Endothelial cell of umbilical vein (primary cell): ENCODE measurements around the gene HEXIM1. TPM values are rescaled to one million over a fixed set of nuclear protein-coding genes. Genes with fewer than 3 reads are reported as not detected.

Experiments
- BruUV-seq: library from RNA; stranded (reverse); fragments of 400-500 nt; replicated peaks from 2 replicates; lab custom pipeline; 2021; lab: Mats Ljungman, UMichigan
- CTCF ChIA-PET: fragments of 300-600, 350-600 bp; sonication (Branson Sonifier 250); formaldehyde crosslinking; loops from one replicate; lab custom pipeline; 2021; ENCODE audit warnings: antibody characterized with exemption, inconsistent platforms; lab: Charles Lee
- POLR2A ChIA-PET: fragments of 300-600, 350-600 bp; sonication (Branson Sonifier 250); formaldehyde crosslinking; loops from one replicate; lab custom pipeline; 2021; ENCODE audit warnings: antibody characterized with exemption, inconsistent platforms; lab: Charles Lee
- DNase-seq: peaks from one replicate; pipeline ENCODE4 v3.0.0-alpha.2; 2011; ENCODE audit warnings: low read depth, low spot score
- FAIRE-seq: peaks from 2 replicates; lab custom pipeline; 2011; peaks lifted over from hg19 to GRCh38; lab: Jason Lieb, UNC
- H2AFZ ChIP-seq: 2 replicates; pipeline ENCODE4 v1.6.0; 2012; ENCODE audit warnings: low read depth, low read length, control low read depth, inconsistent platforms
- H3K27ac ChIP-seq: 2 replicates; pipeline ENCODE4 v1.5.1; 2011; ENCODE audit warnings: low read depth, mild to moderate bottlenecking, control low read depth, low read length, moderate library complexity; ENCODE audit not compliant: insufficient read depth
- H3K27me3 ChIP-seq, 2 experiments: 2 replicates each; pipeline versions ENCODE4 v1.6.0 to v1.6.1; 2011; ENCODE audit warnings: low read length in 2 of 2, mixed read lengths in 1 of 2; ENCODE audit not compliant: control insufficient read depth in 2 of 2, insufficient read depth in 2 of 2
- H3K36me3 ChIP-seq, 2 experiments: 2 replicates in 1 of 2; 3 replicates in 1 of 2; pipeline ENCODE4 v1.5.1; 2011; ENCODE audit warnings: low read length in 2 of 2, mild to moderate bottlenecking in 1 of 2, moderate library complexity in 1 of 2; ENCODE audit not compliant: control insufficient read depth in 2 of 2, insufficient read depth in 2 of 2; ENCODE audit errors: extremely low read depth in 1 of 2
- H3K4me1 ChIP-seq: 3 replicates; pipeline ENCODE4 v1.5.1; 2011; ENCODE audit warnings: mild to moderate bottlenecking, low read length; ENCODE audit not compliant: control insufficient read depth, insufficient read depth; ENCODE audit errors: extremely low read depth
- H3K4me2 ChIP-seq: 2 replicates; pipeline ENCODE4 v1.6.1; 2011; ENCODE audit warnings: low read length, control low read depth, mixed read lengths; ENCODE audit not compliant: insufficient read depth
- H3K4me3 ChIP-seq, 3 experiments: fragments of 200-600 bp in 1 of 3; sonication (generic), shearing (Covaris generic) in 1 of 3; replicated peaks in 1 of 3; 2 replicates each; pipeline ENCODE4 v1.5.1; 2011 to 2016; ENCODE audit warnings: control low read depth in 3 of 3, low read length in 3 of 3, mild to moderate bottlenecking in 2 of 3, inconsistent platforms in 1 of 3, low read depth in 1 of 3, moderate library complexity in 1 of 3; ENCODE audit not compliant: insufficient read depth in 1 of 3
- H3K79me2 ChIP-seq: 2 replicates; pipeline ENCODE4 v1.6.0; 2012; ENCODE audit warnings: low read length, inconsistent platforms; ENCODE audit not compliant: control insufficient read depth, insufficient read depth
- H3K9ac ChIP-seq: replicated peaks from 2 replicates; pipeline ENCODE3; 2011; ENCODE audit warnings: low read length, control low read depth; ENCODE audit not compliant: insufficient read depth; ENCODE audit errors: extremely low read depth
- H3K9me1 ChIP-seq: replicated peaks from 3 replicates; pipeline ENCODE4 v1.6.0; 2011; ENCODE audit warnings: mild to moderate bottlenecking, low read length; ENCODE audit not compliant: control insufficient read depth, insufficient read depth; ENCODE audit errors: extremely low read depth
- H3K9me3 ChIP-seq: replicated peaks from 2 replicates; pipeline ENCODE4 v1.5.1; 2012; ENCODE audit warnings: low read length, inconsistent platforms; ENCODE audit not compliant: control insufficient read depth, insufficient read depth
- H4K20me1 ChIP-seq: replicated peaks from 2 replicates; pipeline ENCODE3; 2011; ENCODE audit warnings: mild to moderate bottlenecking, low read length; ENCODE audit not compliant: control insufficient read depth, insufficient read depth; ENCODE audit errors: extremely low read depth
- CTCF ChIP-seq, 2 donors: IDR thresholded peaks; 1 replicate in 1 of 2; 2 replicates in 1 of 2; pipeline ENCODE4 v1.5.1; 2011; ENCODE audit warnings: low read length in 2 of 2, mild to moderate bottlenecking in 2 of 2, moderate library complexity in 2 of 2, control low read depth in 1 of 2, inconsistent platforms in 1 of 2, low read depth in 1 of 2; ENCODE audit not compliant: insufficient read depth in 1 of 2; ENCODE audit errors: extremely low read depth in 1 of 2
- EZH2 ChIP-seq: IDR thresholded peaks from 2 replicates; pipeline ENCODE4 v1.6.1; 2012; ENCODE audit warnings: borderline replicate concordance, low read depth, mild to moderate bottlenecking, moderate library complexity, low read length, inconsistent platforms; ENCODE audit not compliant: severe bottlenecking
- FOS ChIP-seq: IDR thresholded peaks from 2 replicates; pipeline ENCODE4 v1.6.1; 2011; ENCODE audit warnings: mild to moderate bottlenecking, low read length, moderate library complexity, borderline replicate concordance; ENCODE audit not compliant: insufficient read depth
- GATA2 ChIP-seq: IDR thresholded peaks from 2 replicates; pipeline ENCODE4 v1.7.0; 2011; ENCODE audit warnings: low read depth, mild to moderate bottlenecking, moderate library complexity, mixed read lengths, low read length; ENCODE audit not compliant: insufficient read length, insufficient read depth
- JUN ChIP-seq: IDR thresholded peaks from 2 replicates; pipeline ENCODE4 v1.6.1; 2011; ENCODE audit warnings: borderline replicate concordance, low read depth; ENCODE audit not compliant: insufficient read length, insufficient read depth
- MAX ChIP-seq: IDR thresholded peaks from 2 replicates; pipeline ENCODE4 v1.6.1; 2011; ENCODE audit not compliant: insufficient read depth, insufficient read length
- MYC ChIP-seq: IDR thresholded peaks from one replicate; pipeline ENCODE4 v1.6.1; 2011; ENCODE audit warnings: mild to moderate bottlenecking, low read depth, low read length
- POLR2A ChIP-seq: IDR thresholded peaks from 2 replicates; pipeline ENCODE4 v1.6.1; 2012; ENCODE audit warnings: low read depth, mild to moderate bottlenecking, control low read depth, low read length
- POLR2AphosphoS5 ChIP-seq: IDR thresholded peaks from 2 replicates; pipeline ENCODE4 v1.6.1; 2012; ENCODE audit warnings: low read depth, mild to moderate bottlenecking, control low read depth, low read length, moderate library complexity; ENCODE audit not compliant: insufficient read depth
- dilution Hi-C: fragments of 300-500 bp; cut with MboI; formaldehyde crosslinking; loops from one replicate; pipeline ENCODE4 v1.15.0; 2019; ENCODE audit warnings: low sequenced_read_pairs; ENCODE audit not compliant: extremely low pct_ligation_motif_present
- intact Hi-C: fragments of 100-400 bp; cut with micrococcal nuclease; formaldehyde crosslinking; loops from one replicate; pipeline ENCODE4 v1.10.0; 2022
- polyA plus RNA-seq, 4 experiments: library from polyadenylated mRNA; depleted of rRNA in 3 of 4; stranded (reverse) in 3 of 4; unstranded in 1 of 4; fragments of >200 nt; gene quantifications; 2 replicates each; pipeline versions ENCODE4 v1.2.1 to v1.2.3, GENCODE V29; 2011 to 2012; ENCODE audit warnings: missing spikeins in 1 of 4
- total RNA-seq: library from RNA; stranded (reverse); gene quantifications from 2 replicates; pipeline ENCODE4 v1.2.3, GENCODE V29; 2021

Gene HEXIM1
- total and polyA plus RNA-seq, 2 donors (not counting 3 experiments of a cell fraction or from before 2014, with no cell fraction given): 7.0 to 20.0 TPM

- H3K9me3 ChIP-seq: no peaks in the 10 kb centered on the region
- H4K20me1 ChIP-seq: no peaks in the 10 kb centered on the region
- peak overlapping the region; percentile 68 to 95 (median 90) for H3K4me3 ChIP-seq
- no peaks in the 10 kb centered on the region for H3K9me1 ChIP-seq
- dilution Hi-C loops (no loop called here), intact Hi-C loops (no loop called here)
- H3K9ac ChIP-seq: peak overlapping the region; percentile 62
- POLR2A ChIA-PET: interaction anchor here (0.7 to 6.1 kb wide), 6 partner anchors 7 to 218 kb away, joined by 3 to 189 read pairs (median 56); partner anchors contain the start of genes ACBD4, HEXIM2 and MAP3K14
- FAIRE-seq: peak; percentile 49
- BruUV-seq: no TSS peak
- no peaks in the 10 kb centered on the region for H3K27me3 ChIP-seq
- H3K27ac ChIP-seq: no peak overlapping the region
- H3K36me3 ChIP-seq: no peaks in the 10 kb centered on the region
- peak; percentile 51 for DNase-seq
- TF ChIP-seq EZH2: no peak
- TF ChIP-seq MYC: no peak
- TF ChIP-seq POLR2A: no peak
- TF ChIP-seq POLR2AphosphoS5: no peak
- TF ChIP-seq JUN: no peak
- no peak for TF ChIP-seq CTCF (IDR thresholded peaks at IDR 0.05; ENCODE audit: extremely low read depth in 1 of 2, insufficient read depth in 1 of 2, low read depth in 1 of 2, low read length in 2 of 2)
- no peak for TF ChIP-seq GATA2
- TF ChIP-seq FOS: no peak
- no peak for TF ChIP-seq MAX
- H3K4me2 ChIP-seq: peak overlapping the region; percentile 85
- H2AFZ ChIP-seq: no peak overlapping the region
- H3K4me1 ChIP-seq: peaks cover 24% of the 10 kb centered on the region
- CTCF ChIA-PET: interaction anchor here (0.6 to 10.4 kb wide), 21 partner anchors 8 to 131 kb away, joined by 3 to 393 read pairs (median 6); partner anchors contain the start of genes ACBD4, FMNL1 and HEXIM2
- peaks cover 30% of the 10 kb centered on the region for H3K79me2 ChIP-seq
Observed at GRCh38 chr17:45150911-45151809, 2.9 kb downstream of the HEXIM1 start.
